Osteoblast (primary cell): ENCODE data around the gene IL22RA2. TPM values are rescaled to one million over a fixed set of nuclear protein-coding genes. Genes with fewer than 3 reads are reported as not detected.
A peak's percentile ranks its signal among the peaks of the same experiment; 100 is the strongest.

Experiments
- DNase-seq: peaks from one replicate; pipeline ENCODE4 v3.0.0; 2011; ENCODE audit warnings: low spot score, mixed read lengths; ENCODE audit not compliant: insufficient read length; ENCODE audit errors: missing footprints
- H2AFZ ChIP-seq: 2 replicates; pipeline ENCODE4 v1.6.0; 2011; ENCODE audit warnings: mild to moderate bottlenecking, low read length
- H3K27ac ChIP-seq: 2 replicates; pipeline ENCODE4 v1.5.1; 2011; ENCODE audit warnings: mild to moderate bottlenecking, low read depth, low read length, moderate library complexity
- H3K27me3 ChIP-seq: 2 replicates; pipeline ENCODE4 v1.6.0; 2012; ENCODE audit warnings: mild to moderate bottlenecking, control low read depth, inconsistent platforms, low read length, moderate library complexity; ENCODE audit not compliant: insufficient read depth
- H3K36me3 ChIP-seq: 2 replicates; pipeline ENCODE4 v1.5.1; 2011; ENCODE audit warnings: mild to moderate bottlenecking, low read length, control low read depth, moderate library complexity; ENCODE audit not compliant: insufficient read depth
- H3K4me1 ChIP-seq: 2 replicates; pipeline ENCODE4 v1.5.1; 2011; ENCODE audit warnings: mild to moderate bottlenecking, low read length, control low read depth, moderate library complexity; ENCODE audit not compliant: insufficient read depth
- H3K4me2 ChIP-seq: 2 replicates; pipeline ENCODE4 v1.6.0; 2011; ENCODE audit warnings: mild to moderate bottlenecking, low read length; ENCODE audit not compliant: insufficient read depth
- H3K4me3 ChIP-seq: fragments of 200-600 bp; sonication (generic); 3 replicates; pipeline ENCODE4 v1.5.1; 2012; ENCODE audit warnings: mild to moderate bottlenecking, low read length, inconsistent platforms; ENCODE audit not compliant: insufficient read depth
- H3K79me2 ChIP-seq: 2 replicates; pipeline ENCODE4 v1.6.0; 2012; ENCODE audit warnings: mild to moderate bottlenecking, low read length, control low read depth, inconsistent platforms; ENCODE audit not compliant: insufficient read depth
- H3K9me3 ChIP-seq: 2 replicates; pipeline ENCODE4 v1.5.1; 2011; ENCODE audit warnings: low read depth, low read length, control low read depth
- H4K20me1 ChIP-seq: 2 replicates; pipeline ENCODE4 v1.6.0; 2012; ENCODE audit warnings: mild to moderate bottlenecking, low read length, control low read depth; ENCODE audit not compliant: insufficient read depth
- CTCF ChIP-seq: IDR thresholded peaks from 2 replicates; pipeline ENCODE4 v1.5.1; 2011; ENCODE audit warnings: mild to moderate bottlenecking, low read depth, low read length, moderate library complexity; ENCODE audit errors: extremely low read depth
- total RNA-seq: library from RNA; depleted of rRNA; stranded (reverse); fragments of >200 nt; gene quantifications from 2 replicates; pipeline ENCODE4 v1.2.3, GENCODE V29; 2012

IL22RA2 gene
- total RNA-seq, 1 donor: not detected

- Histone ChIP-seq H4K20me1 (peaks cover 8% of the 10 kb centered on the region), H3K27ac (no peak overlapping the region), H3K9me3 (no peaks in the 10 kb centered on the region), H3K79me2 (peaks cover 15% of the 10 kb centered on the region), H3K4me1 (no peaks in the 10 kb centered on the region), H2AFZ (no peak overlapping the region), H3K4me3 (no peak overlapping the region), H3K27me3 (no peaks in the 10 kb centered on the region), H3K4me2 (no peak overlapping the region), H3K36me3 (peaks cover 53% of the 10 kb centered on the region)
- DNase-seq: no peak
- TF ChIP-seq CTCF: no peak
These were observed 29.8 kb upstream of the IL22RA2 start for GRCh38 chr6:137203256-137203655.

- no peak overlapping the region for H3K4me3 ChIP-seq
- peaks cover 4% of the 10 kb centered on the region for H3K79me2 ChIP-seq
- peak; percentile 34 for TF ChIP-seq CTCF
- H3K9me3 ChIP-seq: no peaks in the 10 kb centered on the region
- H3K36me3 ChIP-seq: peaks cover 62% of the 10 kb centered on the region
- H3K4me1 ChIP-seq: no peaks in the 10 kb centered on the region
- H4K20me1 ChIP-seq: peaks cover 8% of the 10 kb centered on the region
- no peaks in the 10 kb centered on the region for H3K27me3 ChIP-seq
- DNase-seq: peak; percentile 26
- no peak overlapping the region for H3K4me2 ChIP-seq
- no peak overlapping the region for H3K27ac ChIP-seq
- H2AFZ ChIP-seq: no peak overlapping the region
These were observed 28.6 kb upstream of the IL22RA2 start for GRCh38 chr6:137202078-137202477.

- Histone ChIP-seq H3K27me3 (no peaks in the 10 kb centered on the region), H3K4me3 (no peak overlapping the region), H4K20me1 (peaks cover 8% of the 10 kb centered on the region), H3K27ac (no peak overlapping the region), H2AFZ (no peak overlapping the region), H3K9me3 (no peaks in the 10 kb centered on the region), H3K36me3 (peaks cover 60% of the 10 kb centered on the region), H3K4me1 (no peaks in the 10 kb centered on the region), H3K79me2 (peaks cover 3% of the 10 kb centered on the region), H3K4me2 (no peak overlapping the region)
- TF ChIP-seq CTCF: no peak
- DNase-seq: peak; percentile 54
These were observed 27.6 kb upstream of the IL22RA2 start for GRCh38 chr6:137201006-137201405.

GRCh38 chr6:137200288-137200687, 26.8 kb upstream of the IL22RA2 start:
- DNase-seq: no peak
- Histone ChIP-seq H3K4me2 (no peak overlapping the region), H3K36me3 (peaks cover 52% of the 10 kb centered on the region), H3K9me3 (no peaks in the 10 kb centered on the region), H3K4me1 (no peaks in the 10 kb centered on the region), H3K27me3 (no peaks in the 10 kb centered on the region), H2AFZ (no peak overlapping the region), H3K79me2 (no peaks in the 10 kb centered on the region), H4K20me1 (peaks cover 8% of the 10 kb centered on the region), H3K27ac (no peak overlapping the region), H3K4me3 (no peak overlapping the region)
- TF ChIP-seq CTCF: no peak
